Brain microvascular endothelial cell (primary cell): ENCODE measurements around the gene DIDO1.

Experiments
- DNase-seq: peaks from one replicate; pipeline ENCODE4 v3.0.0-alpha.2; 2020
- H3K27ac ChIP-seq: fragments of 250-450 bp; sonication (Bioruptor Pico); 2 replicates; pipeline ENCODE4 v1.5.1; 2020; ENCODE audit warnings: mild to moderate bottlenecking, moderate library complexity
- H3K27me3 ChIP-seq: fragments of 250-450 bp; sonication (Bioruptor Pico); replicated peaks from 2 replicates; pipeline ENCODE4 v1.5.1; 2020; ENCODE audit warnings: mild to moderate bottlenecking
- H3K36me3 ChIP-seq: fragments of 250-450 bp; sonication (Bioruptor Pico); replicated peaks from 2 replicates; pipeline ENCODE4 v1.5.1; 2020; ENCODE audit warnings: mild to moderate bottlenecking
- H3K4me3 ChIP-seq: 2 replicates; pipeline ENCODE4 v1.5.1; 2011; ENCODE audit warnings: low read depth, mild to moderate bottlenecking, control low read depth, low read length, moderate library complexity
- in situ Hi-C: cut with HindIII; loops from 2 replicates; pipeline ENCODE4 v1.10.0; 2017; ENCODE audit warnings: low sequenced_read_pairs, low pct_ligation_motif_present
- TF ChIP-seq, protein P1 (sequence below): IDR thresholded peaks from 2 replicates; pipeline ENCODE4 v1.5.1; 2011; ENCODE audit warnings: low read depth, mild to moderate bottlenecking, moderate library complexity, low read length, control low read depth, inconsistent platforms; ENCODE audit errors: missing control alignments

The DIDO1 gene

DNA sequence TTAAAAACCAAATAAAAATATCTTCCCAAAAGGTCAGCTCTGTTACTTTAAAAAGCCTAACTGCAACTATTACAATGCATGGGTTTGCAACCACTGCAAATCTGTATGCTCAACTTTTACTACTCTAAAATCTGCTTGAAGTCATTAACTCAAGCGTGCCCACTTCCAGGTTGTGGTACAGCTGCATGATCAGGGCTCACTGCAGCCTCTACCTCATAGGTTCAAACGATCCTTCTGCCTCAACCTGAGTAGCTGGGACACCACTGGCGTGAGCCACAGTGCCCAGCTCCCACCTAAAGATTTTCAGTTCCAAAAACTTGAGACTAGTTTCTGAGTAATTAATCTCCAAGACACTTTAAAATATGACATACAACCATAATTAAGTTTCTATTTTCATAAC lies 8.2 kb downstream of the DIDO1 start:
- Histone ChIP-seq H3K27ac (no peak overlapping the region), H3K4me3 (no peak overlapping the region)
- DNase-seq, result no peak

DNA sequence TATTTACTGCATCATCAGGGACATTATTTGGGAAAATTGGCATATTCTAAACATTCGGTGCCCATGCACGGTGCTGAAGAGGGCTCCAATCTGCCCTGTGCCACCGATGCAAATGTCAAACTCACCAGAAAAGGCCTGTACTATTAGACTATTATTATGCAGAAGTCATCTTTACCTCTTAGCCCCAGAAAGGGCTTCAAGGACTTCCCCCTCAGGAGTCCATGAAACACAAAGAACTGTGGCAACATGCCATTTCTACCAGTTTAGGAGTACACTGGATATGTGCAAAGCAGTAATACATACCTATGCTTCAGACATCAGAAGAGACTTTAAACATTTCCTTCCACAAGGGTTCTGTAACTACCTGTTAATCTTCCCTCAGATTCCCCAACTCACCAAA lies 8.6 kb downstream of the DIDO1 start:
- Histone ChIP-seq H3K4me3 (no peak overlapping the region), H3K27me3 (no peaks in the 10 kb centered on the region), H3K36me3 (peaks cover 4% of the 10 kb centered on the region), H3K27ac (no peak overlapping the region)
- TF ChIP-seq, protein P1, sequence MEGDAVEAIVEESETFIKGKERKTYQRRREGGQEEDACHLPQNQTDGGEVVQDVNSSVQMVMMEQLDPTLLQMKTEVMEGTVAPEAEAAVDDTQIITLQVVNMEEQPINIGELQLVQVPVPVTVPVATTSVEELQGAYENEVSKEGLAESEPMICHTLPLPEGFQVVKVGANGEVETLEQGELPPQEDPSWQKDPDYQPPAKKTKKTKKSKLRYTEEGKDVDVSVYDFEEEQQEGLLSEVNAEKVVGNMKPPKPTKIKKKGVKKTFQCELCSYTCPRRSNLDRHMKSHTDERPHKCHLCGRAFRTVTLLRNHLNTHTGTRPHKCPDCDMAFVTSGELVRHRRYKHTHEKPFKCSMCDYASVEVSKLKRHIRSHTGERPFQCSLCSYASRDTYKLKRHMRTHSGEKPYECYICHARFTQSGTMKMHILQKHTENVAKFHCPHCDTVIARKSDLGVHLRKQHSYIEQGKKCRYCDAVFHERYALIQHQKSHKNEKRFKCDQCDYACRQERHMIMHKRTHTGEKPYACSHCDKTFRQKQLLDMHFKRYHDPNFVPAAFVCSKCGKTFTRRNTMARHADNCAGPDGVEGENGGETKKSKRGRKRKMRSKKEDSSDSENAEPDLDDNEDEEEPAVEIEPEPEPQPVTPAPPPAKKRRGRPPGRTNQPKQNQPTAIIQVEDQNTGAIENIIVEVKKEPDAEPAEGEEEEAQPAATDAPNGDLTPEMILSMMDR, result no peak
- DNase-seq, result no peak
- in situ Hi-C loops, result no loop called here

More for the DNA sequence above, 8.2 kb downstream of the DIDO1 start:
- Histone ChIP-seq H3K27me3 (no peaks in the 10 kb centered on the region), H3K36me3 (peaks cover 3% of the 10 kb centered on the region)
- in situ Hi-C loops, result no loop called here
- TF ChIP-seq, protein P1, result no peak

DNA sequence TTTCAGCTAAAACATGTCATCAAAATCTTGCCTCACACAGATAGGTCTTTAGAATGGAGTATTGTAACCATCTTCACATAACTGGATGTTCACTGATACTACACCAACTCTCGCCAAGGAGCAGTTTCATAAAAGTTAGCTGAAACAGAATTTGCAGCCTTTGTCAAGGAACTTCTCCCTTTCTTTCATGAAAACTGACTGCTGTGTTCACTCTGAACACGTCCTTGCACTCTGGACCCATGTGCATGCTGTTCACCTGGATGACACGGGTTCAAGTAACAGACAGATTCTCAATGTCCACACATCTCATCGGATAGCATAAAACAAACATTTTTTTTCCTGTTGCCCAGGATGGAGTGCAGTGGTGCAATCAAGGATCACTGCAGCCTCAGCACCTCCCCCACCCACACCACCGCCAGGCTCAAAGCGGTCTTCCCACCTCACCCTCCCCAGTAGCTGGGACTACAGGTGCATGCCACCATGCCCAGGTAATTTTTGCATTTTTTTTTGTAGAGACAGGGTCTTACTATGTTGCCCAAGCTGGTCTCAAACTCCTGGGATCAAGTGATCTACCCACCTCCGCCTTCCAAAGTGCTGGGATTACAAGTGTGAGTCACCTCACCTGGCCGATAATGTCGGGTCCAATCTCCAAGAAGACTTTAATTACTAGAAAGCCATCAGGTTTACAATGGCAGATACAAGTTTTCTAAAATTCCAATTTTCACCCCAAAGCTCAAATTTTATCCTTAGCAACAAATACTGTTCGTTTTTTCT lies 9.4 kb downstream of the DIDO1 start:
- in situ Hi-C loops, result no loop called here
- peaks cover 4% of the 10 kb centered on the region for H3K36me3 ChIP-seq
- H3K27ac ChIP-seq, result no peak overlapping the region

DNA sequence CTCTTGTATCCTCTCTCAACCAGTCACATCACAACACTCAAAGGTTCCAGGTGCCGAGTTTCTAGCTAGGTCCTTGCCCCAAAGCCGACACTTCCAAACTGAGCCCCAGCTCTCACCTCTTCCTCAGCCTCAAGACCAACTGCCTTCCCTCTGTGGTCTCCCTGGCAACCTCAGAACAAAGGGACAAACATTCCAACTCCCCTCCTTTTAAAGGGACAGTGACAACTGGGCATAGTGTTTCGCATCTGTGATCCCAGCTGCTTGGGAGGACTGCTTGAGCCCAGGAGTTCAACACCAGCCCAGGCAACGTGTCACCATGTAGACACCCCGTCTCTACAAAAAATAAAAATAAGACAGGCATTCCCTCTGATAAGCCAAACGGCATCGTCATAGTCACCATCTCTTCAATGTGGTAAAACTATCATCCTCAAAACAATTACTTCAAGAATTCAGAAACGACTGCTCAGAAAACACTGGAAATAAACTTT lies 11.3 kb downstream of the DIDO1 start:
- H3K4me3 ChIP-seq, result no peak overlapping the region
- TF ChIP-seq, protein P1, result no peak
- in situ Hi-C loops, result no loop called here
- peak; percentile 41 for DNase-seq
- peaks cover 23% of the 10 kb centered on the region for H3K36me3 ChIP-seq
- H3K27me3 ChIP-seq, result no peaks in the 10 kb centered on the region
- H3K27ac ChIP-seq, result peak overlapping the region; percentile 27

More for the DNA sequence above, 9.4 kb downstream of the DIDO1 start:
- TF ChIP-seq, protein P1, result no peak
- Histone ChIP-seq H3K4me3 (no peak overlapping the region), H3K27me3 (no peaks in the 10 kb centered on the region)
- no peak for DNase-seq

DNA sequence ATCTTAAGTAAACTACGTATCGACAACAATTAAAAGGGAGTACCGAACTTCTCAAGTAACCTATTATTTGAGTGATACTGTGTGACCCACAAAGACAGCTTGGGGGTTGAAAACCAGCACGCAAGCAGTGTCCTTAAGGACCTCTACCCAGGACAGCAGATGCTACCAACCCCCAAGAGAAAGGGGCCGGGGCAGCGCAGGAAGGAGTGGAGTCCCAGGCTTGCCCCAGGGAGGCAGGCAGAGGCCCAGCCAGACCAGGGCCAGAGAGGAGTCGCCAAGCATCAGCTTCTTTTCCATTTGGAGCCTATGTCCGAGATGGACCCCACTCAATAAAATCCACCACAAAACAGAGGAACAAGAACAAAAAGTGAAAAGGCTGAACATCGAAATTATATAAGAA lies 11.9 kb downstream of the DIDO1 start:
- no peak for DNase-seq
- Histone ChIP-seq H3K27me3 (no peaks in the 10 kb centered on the region), H3K27ac (peak overlapping the region; percentile 27), H3K36me3 (peaks cover 29% of the 10 kb centered on the region), H3K4me3 (no peak overlapping the region)
- in situ Hi-C loops, result no loop called here
- TF ChIP-seq, protein P1, result no peak
